Skeletal muscle satellite cell (primary cell): ENCODE results near the gene FGF8.

Source experiments
- H3K27me3 ChIP-seq: 2 replicates; pipeline ENCODE4 v1.7.0; 2013; ENCODE audit warnings: low read length; ENCODE audit not compliant: control insufficient read depth, insufficient read depth
- H3K36me3 ChIP-seq: 2 replicates; pipeline ENCODE4 v1.7.0; 2013; ENCODE audit warnings: mild to moderate bottlenecking, control low read depth, low read length; ENCODE audit not compliant: insufficient read depth
- H3K4me1 ChIP-seq: 2 replicates; pipeline ENCODE4 v1.7.0; 2013; ENCODE audit warnings: low read length; ENCODE audit not compliant: control insufficient read depth, insufficient read depth
- H3K4me2 ChIP-seq: 2 replicates; pipeline ENCODE4 v1.7.0; 2013; ENCODE audit warnings: mild to moderate bottlenecking, low read length
- H3K4me3 ChIP-seq: 2 replicates; pipeline ENCODE4 v1.7.0; 2013; ENCODE audit warnings: low read length
- H3K9ac ChIP-seq: 2 replicates; pipeline ENCODE4 v1.7.0; 2013; ENCODE audit warnings: mild to moderate bottlenecking, low read depth, low read length, moderate library complexity
- H3K9me3 ChIP-seq: replicated peaks from 2 replicates; pipeline ENCODE4 v1.7.0; 2013; ENCODE audit warnings: mild to moderate bottlenecking, control low read depth, low read length

FGF8 gene

GRCh38 chr10:101744267-101744666 is 31.6 kb downstream of the FGF8 start:
- Histone ChIP-seq H3K4me3 (no peak overlapping the region), H3K27me3 (peaks cover 52% of the 10 kb centered on the region), H3K9me3 (no peaks in the 10 kb centered on the region), H3K36me3 (no peaks in the 10 kb centered on the region), H3K9ac (no peak overlapping the region), H3K4me1 (no peaks in the 10 kb centered on the region), H3K4me2 (no peak overlapping the region)

- Histone ChIP-seq H3K4me2 (no peak overlapping the region), H3K9ac (no peak overlapping the region)
Observed at GRCh38 chr10:101741938-101742337, 34.0 kb downstream of the FGF8 start.

GRCh38 chr10:101736666-101737065 is 39.2 kb downstream of the FGF8 start:
- Histone ChIP-seq H3K4me1 (no peaks in the 10 kb centered on the region), H3K27me3 (peaks cover 61% of the 10 kb centered on the region), H3K36me3 (no peaks in the 10 kb centered on the region), H3K4me2 (no peak overlapping the region), H3K9ac (no peak overlapping the region), H3K9me3 (no peaks in the 10 kb centered on the region), H3K4me3 (no peak overlapping the region)

More at GRCh38 chr10:101741938-101742337, 34.0 kb downstream of the FGF8 start:
- Histone ChIP-seq H3K27me3 (peaks cover 54% of the 10 kb centered on the region), H3K36me3 (no peaks in the 10 kb centered on the region), H3K9me3 (no peaks in the 10 kb centered on the region), H3K4me3 (no peak overlapping the region), H3K4me1 (no peaks in the 10 kb centered on the region)

GRCh38 chr10:101732096-101732495 is 43.8 kb downstream of the FGF8 start:
- Histone ChIP-seq H3K9ac (no peak overlapping the region), H3K4me2 (no peak overlapping the region), H3K9me3 (no peaks in the 10 kb centered on the region), H3K4me3 (no peak overlapping the region), H3K27me3 (peaks cover 55% of the 10 kb centered on the region), H3K4me1 (no peaks in the 10 kb centered on the region), H3K36me3 (no peaks in the 10 kb centered on the region)

- H3K9ac ChIP-seq, result no peak overlapping the region
- peaks cover 57% of the 10 kb centered on the region for H3K27me3 ChIP-seq
- H3K4me3 ChIP-seq, result no peak overlapping the region
- no peaks in the 10 kb centered on the region for H3K36me3 ChIP-seq
- no peak overlapping the region for H3K4me2 ChIP-seq
- H3K4me1 ChIP-seq, result no peaks in the 10 kb centered on the region
- no peaks in the 10 kb centered on the region for H3K9me3 ChIP-seq
Observed at GRCh38 chr10:101726115-101726387, 49.9 kb downstream of the FGF8 start.

- Histone ChIP-seq H3K9me3 (no peaks in the 10 kb centered on the region), H3K4me3 (no peak overlapping the region), H3K4me2 (no peak overlapping the region), H3K36me3 (no peaks in the 10 kb centered on the region), H3K9ac (no peak overlapping the region), H3K4me1 (no peaks in the 10 kb centered on the region), H3K27me3 (peaks cover 61% of the 10 kb centered on the region)
Observed at GRCh38 chr10:101725296-101726114, 50.4 kb downstream of the FGF8 start.

- H3K27me3 ChIP-seq, result peaks cover 65% of the 10 kb centered on the region
- H3K4me3 ChIP-seq, result no peak overlapping the region
- no peak overlapping the region for H3K4me2 ChIP-seq
- no peaks in the 10 kb centered on the region for H3K36me3 ChIP-seq
- no peaks in the 10 kb centered on the region for H3K4me1 ChIP-seq
- H3K9ac ChIP-seq, result no peak overlapping the region
- H3K9me3 ChIP-seq, result no peaks in the 10 kb centered on the region
Observed at GRCh38 chr10:101724446-101724845, 51.5 kb downstream of the FGF8 start.

GRCh38 chr10:101723176-101723575 is 52.7 kb downstream of the FGF8 start:
- no peak overlapping the region for H3K4me3 ChIP-seq
- H3K4me1 ChIP-seq, result no peaks in the 10 kb centered on the region
- peaks cover 69% of the 10 kb centered on the region for H3K27me3 ChIP-seq
- no peaks in the 10 kb centered on the region for H3K9me3 ChIP-seq
- H3K9ac ChIP-seq, result no peak overlapping the region
- H3K36me3 ChIP-seq, result no peaks in the 10 kb centered on the region
- H3K4me2 ChIP-seq, result no peak overlapping the region

- H3K4me2 ChIP-seq, result no peak overlapping the region
- H3K4me3 ChIP-seq, result no peak overlapping the region
- no peaks in the 10 kb centered on the region for H3K4me1 ChIP-seq
- H3K9ac ChIP-seq, result no peak overlapping the region
- H3K9me3 ChIP-seq, result no peaks in the 10 kb centered on the region
- H3K27me3 ChIP-seq, result peaks cover 61% of the 10 kb centered on the region
- H3K36me3 ChIP-seq, result no peaks in the 10 kb centered on the region
Observed at GRCh38 chr10:101721806-101722205, 54.1 kb downstream of the FGF8 start.

GRCh38 chr10:101720606-101721230 is 55.2 kb downstream of the FGF8 start:
- Histone ChIP-seq H3K4me2 (no peak overlapping the region), H3K4me1 (no peaks in the 10 kb centered on the region), H3K36me3 (no peaks in the 10 kb centered on the region), H3K9me3 (no peaks in the 10 kb centered on the region), H3K4me3 (no peak overlapping the region), H3K27me3 (peaks cover 55% of the 10 kb centered on the region), H3K9ac (no peak overlapping the region)
